ENCODE measurements around the gene EXOSC5. TPM values are rescaled to one million over a fixed set of nuclear protein-coding genes. Genes with fewer than 3 reads are reported as not detected.

EXOSC5 gene
- polyA plus RNA-seq, 4 donors: 9.4 to 36.4 (median 18.3) TPM

- peaks cover 5 to 63% (median 8%) of the 10 kb centered on the region in 3 donors for H3K36me3 ChIP-seq (ENCODE audit: control insufficient read depth in 3 of 3, insufficient read depth in 2 of 3, low read depth in 1 of 3, low read length in 3 of 3)
- 65 to 73% (median 72%) methylated on average over 23 of the region's 23 CpGs for WGBS, 3 donors
- no peaks in the 10 kb centered on the region for H3K9me3 ChIP-seq (ENCODE audit: control insufficient read depth in 2 of 2, insufficient read depth in 1 of 2, low read depth in 1 of 2, low read length in 1 of 2)
- FAIRE-seq (no peak), DNase-seq (peak; percentile 44 to 48)
- no peak overlapping the region for H3K4me3 ChIP-seq (ENCODE audit: low read depth in 1 of 3, low read length in 3 of 3)
- H3K27me3 ChIP-seq (ENCODE audit: control insufficient read depth in 3 of 3, insufficient read depth in 3 of 3, low read length in 3 of 3): no peaks in the 10 kb centered on the region
- peaks cover 0 to 47% (median 2%) of the 10 kb centered on the region in 3 donors for H3K4me1 ChIP-seq (ENCODE audit: control insufficient read depth in 3 of 3, insufficient read depth in 2 of 3, low read depth in 1 of 3, low read length in 2 of 3)
- peak overlapping the region; percentile 11 to 34 (median 15) for H3K27ac ChIP-seq (ENCODE audit: low read depth in 1 of 3, low read length in 2 of 3)
Measured at GRCh38 chr19:41431426-41432386, 34.5 kb upstream of the EXOSC5 start.

GRCh38 chr19:41430922-41431321, 33.8 kb upstream of the EXOSC5 start:
- Histone ChIP-seq H3K4me3 (ENCODE audit: low read depth in 1 of 3, low read length in 3 of 3) (no peak overlapping the region), H3K36me3 (ENCODE audit: control insufficient read depth in 3 of 3, insufficient read depth in 2 of 3, low read depth in 1 of 3, low read length in 3 of 3) (peaks cover 7 to 67% (median 8%) of the 10 kb centered on the region in 3 donors), H3K27ac (ENCODE audit: low read depth in 1 of 3, low read length in 2 of 3) (peak overlapping the region in 1 of 3 donors; percentile 15), H3K9me3 (ENCODE audit: control insufficient read depth in 2 of 2, insufficient read depth in 1 of 2, low read depth in 1 of 2, low read length in 1 of 2) (no peaks in the 10 kb centered on the region), H3K27me3 (ENCODE audit: control insufficient read depth in 3 of 3, insufficient read depth in 3 of 3, low read length in 3 of 3) (no peaks in the 10 kb centered on the region), H3K4me1 (ENCODE audit: control insufficient read depth in 3 of 3, insufficient read depth in 2 of 3, low read depth in 1 of 3, low read length in 2 of 3) (peaks cover 2 to 46% (median 2%) of the 10 kb centered on the region in 3 donors)
- no peak for DNase-seq
- WGBS, 3 donors: 78 to 93% (median 83%) methylated on average over 6 of the region's 6 CpGs
- FAIRE-seq: no peak

- DNase-seq (no peak), FAIRE-seq (no peak)
- H3K36me3 ChIP-seq (ENCODE audit: control insufficient read depth in 3 of 3, insufficient read depth in 2 of 3, low read depth in 1 of 3, low read length in 3 of 3): peaks cover 7 to 77% (median 8%) of the 10 kb centered on the region in 3 donors
- 50 to 83% (median 58%) methylated on average over 1 of the region's 1 CpG for WGBS, 3 donors
- H3K4me1 ChIP-seq (ENCODE audit: control insufficient read depth in 3 of 3, insufficient read depth in 2 of 3, low read depth in 1 of 3, low read length in 2 of 3): peaks cover 0 to 49% (median 2%) of the 10 kb centered on the region in 3 donors
- no peaks in the 10 kb centered on the region for H3K9me3 ChIP-seq (ENCODE audit: control insufficient read depth in 2 of 2, insufficient read depth in 1 of 2, low read depth in 1 of 2, low read length in 1 of 2)
- H3K27ac ChIP-seq (ENCODE audit: low read depth in 1 of 3, low read length in 2 of 3): peak overlapping the region; percentile 91 to 98 (median 93)
- H3K27me3 ChIP-seq (ENCODE audit: control insufficient read depth in 3 of 3, insufficient read depth in 3 of 3, low read length in 3 of 3): no peaks in the 10 kb centered on the region
- peak overlapping the region in 2 of 3 donors; percentile 66 to 78 for H3K4me3 ChIP-seq (ENCODE audit: low read depth in 1 of 3, low read length in 3 of 3)
Measured at GRCh38 chr19:41428481-41428859, 31.3 kb upstream of the EXOSC5 start.

GRCh38 chr19:41427647-41428480, 30.7 kb upstream of the EXOSC5 start:
- peaks cover 0 to 51% (median 2%) of the 10 kb centered on the region in 3 donors for H3K4me1 ChIP-seq (ENCODE audit: control insufficient read depth in 3 of 3, insufficient read depth in 2 of 3, low read depth in 1 of 3, low read length in 2 of 3)
- FAIRE-seq (no peak), DNase-seq (peak; percentile 69 to 74)
- peak overlapping the region; percentile 91 to 98 (median 93) for H3K27ac ChIP-seq (ENCODE audit: low read depth in 1 of 3, low read length in 2 of 3)
- peaks cover 5 to 77% (median 6%) of the 10 kb centered on the region in 3 donors for H3K36me3 ChIP-seq (ENCODE audit: control insufficient read depth in 3 of 3, insufficient read depth in 2 of 3, low read depth in 1 of 3, low read length in 3 of 3)
- H3K27me3 ChIP-seq (ENCODE audit: control insufficient read depth in 3 of 3, insufficient read depth in 3 of 3, low read length in 3 of 3): no peaks in the 10 kb centered on the region
- WGBS, 3 donors: 2 to 11% (median 8%) methylated on average over 21 to 23 of the region's 23 CpGs
- H3K4me3 ChIP-seq (ENCODE audit: low read depth in 1 of 3, low read length in 3 of 3): peak overlapping the region; percentile 31 to 78 (median 66)
- H3K9me3 ChIP-seq (ENCODE audit: control insufficient read depth in 2 of 2, insufficient read depth in 1 of 2, low read depth in 1 of 2, low read length in 1 of 2): no peaks in the 10 kb centered on the region

- H3K4me1 ChIP-seq (ENCODE audit: control insufficient read depth in 3 of 3, insufficient read depth in 2 of 3, low read depth in 1 of 3, low read length in 2 of 3): peaks cover 0 to 51% (median 2%) of the 10 kb centered on the region in 3 donors
- 6 to 15% (median 9%) methylated on average over 15 to 19 of the region's 19 CpGs for WGBS, 3 donors
- H3K9me3 ChIP-seq (ENCODE audit: control insufficient read depth in 2 of 2, insufficient read depth in 1 of 2, low read depth in 1 of 2, low read length in 1 of 2): no peaks in the 10 kb centered on the region
- FAIRE-seq (no peak), DNase-seq (peak; percentile 96)
- peak within 1 kb of the TSS; percentile 31 to 78 (median 76) for H3K4me3 ChIP-seq (ENCODE audit: low read depth in 1 of 3, low read length in 3 of 3)
- peaks cover 5 to 77% (median 10%) of the 10 kb centered on the region in 3 donors for H3K36me3 ChIP-seq (ENCODE audit: control insufficient read depth in 3 of 3, insufficient read depth in 2 of 3, low read depth in 1 of 3, low read length in 3 of 3)
- H3K27me3 ChIP-seq (ENCODE audit: control insufficient read depth in 3 of 3, insufficient read depth in 3 of 3, low read length in 3 of 3): no peaks in the 10 kb centered on the region
- peak within 1 kb of the TSS; percentile 91 to 98 (median 93) for H3K27ac ChIP-seq (ENCODE audit: low read depth in 1 of 3, low read length in 2 of 3)
Measured at GRCh38 chr19:41426952-41427646, 29.9 kb upstream of the EXOSC5 start, which contains the start of gene B3GNT8. Gene B3GNT8, minus strand, starts transcription at chr19:41427374. Its CDS starts 596 bp downstream, at chr19:41426778.

- peaks cover 2 to 53% (median 4%) of the 10 kb centered on the region in 3 donors for H3K4me1 ChIP-seq (ENCODE audit: control insufficient read depth in 3 of 3, insufficient read depth in 2 of 3, low read depth in 1 of 3, low read length in 2 of 3)
- FAIRE-seq: no peak
- peak; percentile 39 to 51 for DNase-seq
Measured at GRCh38 chr19:41426116-41426841, 29.1 kb upstream of the EXOSC5 start.

More at GRCh38 chr19:41426116-41426841, 29.1 kb upstream of the EXOSC5 start:
- peaks cover 2 to 76% (median 10%) of the 10 kb centered on the region in 3 donors for H3K36me3 ChIP-seq (ENCODE audit: control insufficient read depth in 3 of 3, insufficient read depth in 2 of 3, low read depth in 1 of 3, low read length in 3 of 3)
- H3K4me3 ChIP-seq (ENCODE audit: low read depth in 1 of 3, low read length in 3 of 3): peak overlapping the region; percentile 20 to 78 (median 76)
- H3K27ac ChIP-seq (ENCODE audit: low read depth in 1 of 3, low read length in 2 of 3): peak overlapping the region; percentile 80 to 98 (median 91)
- H3K27me3 ChIP-seq (ENCODE audit: control insufficient read depth in 3 of 3, insufficient read depth in 3 of 3, low read length in 3 of 3): no peaks in the 10 kb centered on the region
- WGBS, 3 donors: 20 to 65% (median 53%) methylated on average over 30 to 36 of the region's 36 CpGs
- no peaks in the 10 kb centered on the region for H3K9me3 ChIP-seq (ENCODE audit: control insufficient read depth in 2 of 2, insufficient read depth in 1 of 2, low read depth in 1 of 2, low read length in 1 of 2)
